ENCODE measurements around the gene ZNF341.
"Not testable (repeated sequence)": the region's sequence is repeated elsewhere in the genome, so short reads cannot be mapped to it uniquely, and the experiment has no call there.

Gene ZNF341

DNA sequence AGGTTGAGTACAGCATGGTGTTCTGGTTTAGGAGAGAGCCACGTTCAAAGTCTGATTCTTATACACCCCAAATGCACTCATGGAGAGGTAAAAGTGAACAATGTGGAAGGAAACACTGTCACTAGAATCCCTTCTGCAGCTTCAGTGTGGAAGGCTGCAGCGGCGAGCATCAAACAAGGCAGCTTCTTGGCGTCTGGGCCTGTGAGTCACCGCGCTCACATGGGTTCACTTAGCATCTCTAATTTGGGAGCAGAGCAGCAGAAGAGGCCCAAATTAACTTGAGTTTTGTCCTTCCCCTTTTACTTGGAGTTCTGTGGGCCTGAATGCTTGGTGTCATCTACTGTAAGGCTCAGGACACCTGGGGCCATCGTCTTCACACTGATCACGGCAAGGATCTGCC lies 34.7 kb upstream of the ZNF341 start:
- TF ChIP-seq EZH2phosphoT487 (IDR thresholded peaks at IDR 0.05; ENCODE audit: low read depth) = no peak
- no peak for TF ChIP-seq CTCF (IDR thresholded peaks at IDR 0.05; ENCODE audit: low read depth, low read length)
- H2AFZ ChIP-seq (ENCODE audit: low read depth, low read length) = no peak overlapping the region
- no peak overlapping the region for H3K4me3 ChIP-seq (ENCODE audit: low read length)
- no peaks in the 10 kb centered on the region for H3K36me3 ChIP-seq (replicated peaks; ENCODE audit: low read depth, low read length)
- no peaks in the 10 kb centered on the region for H3K9me3 ChIP-seq (ENCODE audit: insufficient read depth, low read length)
- no peak overlapping the region for H3K4me2 ChIP-seq (ENCODE audit: low read length)
- H4K20me1 ChIP-seq (ENCODE audit: insufficient read depth, low read length) = no peaks in the 10 kb centered on the region
- H3K9ac ChIP-seq (ENCODE audit: low read length) = no peak overlapping the region
- no peaks in the 10 kb centered on the region for H3K79me2 ChIP-seq (ENCODE audit: low read length)
- no peaks in the 10 kb centered on the region for H3K27me3 ChIP-seq (ENCODE audit: low read depth, low read length)
- H3K4me1 ChIP-seq (ENCODE audit: low read length) = peaks cover 6% of the 10 kb centered on the region; the same call in 1 of the 2 replicates
- no peak overlapping the region for H3K27ac ChIP-seq (ENCODE audit: low read length)

- not testable (repeated sequence) for H3K9me3 ChIP-seq (ENCODE audit: insufficient read depth, low read length); H3K4me3 ChIP-seq (ENCODE audit: low read length); H3K36me3 ChIP-seq (replicated peaks; ENCODE audit: low read depth, low read length); H3K4me1 ChIP-seq (ENCODE audit: low read length); H3K4me2 ChIP-seq (ENCODE audit: low read length); H3K27me3 ChIP-seq (ENCODE audit: low read depth, low read length); H3K79me2 ChIP-seq (ENCODE audit: low read length); H2AFZ ChIP-seq (ENCODE audit: low read depth, low read length); H3K27ac ChIP-seq (ENCODE audit: low read length); H3K9ac ChIP-seq (ENCODE audit: low read length); H4K20me1 ChIP-seq (ENCODE audit: insufficient read depth, low read length)
Measured at GRCh38 chr20:33698966-33699365, 32.8 kb upstream of the ZNF341 start.

GRCh38 chr20:33700696-33701441 lies 30.9 kb upstream of the ZNF341 start:
- H2AFZ ChIP-seq (ENCODE audit: low read depth, low read length); H3K4me2 ChIP-seq (ENCODE audit: low read length); H3K4me3 ChIP-seq (ENCODE audit: low read length); H3K27me3 ChIP-seq (ENCODE audit: low read depth, low read length); H3K79me2 ChIP-seq (ENCODE audit: low read length); H3K4me1 ChIP-seq (ENCODE audit: low read length); H3K27ac ChIP-seq (ENCODE audit: low read length); H3K36me3 ChIP-seq (replicated peaks; ENCODE audit: low read depth, low read length); H4K20me1 ChIP-seq (ENCODE audit: insufficient read depth, low read length); H3K9me3 ChIP-seq (ENCODE audit: insufficient read depth, low read length); H3K9ac ChIP-seq (ENCODE audit: low read length): not testable (repeated sequence)

- H4K20me1 ChIP-seq (ENCODE audit: insufficient read depth, low read length) = no peaks in the 10 kb centered on the region
- no peaks in the 10 kb centered on the region for H3K27me3 ChIP-seq (ENCODE audit: low read depth, low read length)
- no peaks in the 10 kb centered on the region for H3K36me3 ChIP-seq (replicated peaks; ENCODE audit: low read depth, low read length)
- no peak overlapping the region for H3K27ac ChIP-seq (ENCODE audit: low read length)
- H3K4me3 ChIP-seq (ENCODE audit: low read length) = no peak overlapping the region
- no peaks in the 10 kb centered on the region for H3K79me2 ChIP-seq (ENCODE audit: low read length)
- H3K4me1 ChIP-seq (ENCODE audit: low read length) = no peaks in the 10 kb centered on the region
- TF ChIP-seq EZH2phosphoT487 (IDR thresholded peaks at IDR 0.05; ENCODE audit: low read depth) (no peak), CTCF (IDR thresholded peaks at IDR 0.05; ENCODE audit: low read depth, low read length) (no peak)
- H3K9ac ChIP-seq (ENCODE audit: low read length) = no peak overlapping the region
- no peak overlapping the region for H2AFZ ChIP-seq (ENCODE audit: low read depth, low read length)
- no peak overlapping the region for H3K4me2 ChIP-seq (ENCODE audit: low read length)
- H3K9me3 ChIP-seq (ENCODE audit: insufficient read depth, low read length) = no peaks in the 10 kb centered on the region
Measured at GRCh38 chr20:33701629-33702450, 30.0 kb upstream of the ZNF341 start.

DNA sequence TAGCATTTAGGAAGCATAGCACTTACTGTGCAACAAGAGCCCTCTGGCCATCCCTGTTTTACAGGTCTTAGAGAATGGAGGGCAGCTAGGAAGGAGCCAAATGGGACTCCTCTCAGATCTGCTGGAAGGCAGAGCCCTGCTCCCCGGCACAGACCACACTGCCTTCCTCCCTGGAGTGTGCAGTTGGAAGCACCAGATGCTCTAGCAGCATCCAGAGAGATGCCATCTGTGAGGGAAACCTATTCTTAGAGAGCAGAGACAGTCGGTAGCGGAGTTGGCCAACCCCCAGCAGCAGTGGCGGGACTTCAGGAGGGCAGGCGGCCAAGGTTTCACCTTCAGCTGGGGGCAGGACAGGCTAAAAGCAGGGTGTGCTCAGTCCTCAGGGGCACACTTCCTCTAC lies 28.9 kb upstream of the ZNF341 start:
- Histone ChIP-seq H2AFZ (ENCODE audit: low read depth, low read length) (no peak overlapping the region), H3K9ac (ENCODE audit: low read length) (no peak overlapping the region), H3K27ac (ENCODE audit: low read length) (no peak overlapping the region), H4K20me1 (ENCODE audit: insufficient read depth, low read length) (no peaks in the 10 kb centered on the region), H3K79me2 (ENCODE audit: low read length) (no peaks in the 10 kb centered on the region), H3K36me3 (replicated peaks; ENCODE audit: low read depth, low read length) (no peaks in the 10 kb centered on the region), H3K4me3 (ENCODE audit: low read length) (no peak overlapping the region), H3K27me3 (ENCODE audit: low read depth, low read length) (no peaks in the 10 kb centered on the region), H3K4me1 (ENCODE audit: low read length) (no peaks in the 10 kb centered on the region), H3K4me2 (ENCODE audit: low read length) (no peak overlapping the region), H3K9me3 (ENCODE audit: insufficient read depth, low read length) (no peaks in the 10 kb centered on the region)
- no peak for TF ChIP-seq EZH2phosphoT487 (IDR thresholded peaks at IDR 0.05; ENCODE audit: low read depth)
- no peak for TF ChIP-seq CTCF (IDR thresholded peaks at IDR 0.05; ENCODE audit: low read depth, low read length)
